MM.1S (cell line): ENCODE data around the gene TENM4.
"Not testable (repeated sequence)": the region's sequence is repeated elsewhere in the genome, so short reads cannot be mapped to it uniquely, and the experiment has no call there.

Source experiments
- DNase-seq: peaks from one replicate; pipeline ENCODE4 v3.0.0-alpha.2; 2015
- H2AFZ ChIP-seq: fragments of 300-600 bp; sonication (generic); 2 replicates; pipeline ENCODE4 v1.6.0; 2016; ENCODE audit warnings: antibody characterized with exemption, low read length
- H3F3A ChIP-seq: fragments of 300-600 bp; sonication (generic); 2 replicates; pipeline ENCODE4 v1.6.1; 2016; ENCODE audit warnings: mild to moderate bottlenecking, antibody characterized with exemption, low read length, moderate library complexity, mixed read lengths; ENCODE audit not compliant: insufficient read depth
- H3K27ac ChIP-seq: fragments of 300-600 bp; sonication (generic); 2 replicates; pipeline ENCODE4 v1.5.1; 2016; ENCODE audit warnings: mild to moderate bottlenecking, low read length
- H3K27me3 ChIP-seq: fragments of 300-600 bp; sonication (generic); replicated peaks from 2 replicates; pipeline ENCODE4 v1.6.0; 2016; ENCODE audit warnings: low read length; ENCODE audit not compliant: insufficient read depth
- H3K36me3 ChIP-seq: fragments of 300-600 bp; sonication (generic); replicated peaks from 2 replicates; pipeline ENCODE4 v1.6.1; 2016; ENCODE audit warnings: mild to moderate bottlenecking, low read length, mixed read lengths; ENCODE audit not compliant: insufficient read depth
- H3K4me1 ChIP-seq: fragments of 300-600 bp; sonication (generic); 2 replicates; pipeline ENCODE4 v1.6.1; 2016; ENCODE audit warnings: low read length, mixed read lengths
- H3K4me2 ChIP-seq: fragments of 300-600 bp; sonication (generic); 2 replicates; pipeline ENCODE4 v1.6.0; 2016; ENCODE audit warnings: low read depth, low read length
- H3K4me3 ChIP-seq: fragments of 300-600 bp; sonication (generic); 2 replicates; pipeline ENCODE4 v1.5.1; 2016; ENCODE audit warnings: low read length, mixed read lengths
- H3K79me2 ChIP-seq: fragments of 300-600 bp; sonication (generic); 2 replicates; pipeline ENCODE4 v1.6.1; 2016; ENCODE audit warnings: mixed run types, low read length, mixed read lengths
- H3K9ac ChIP-seq: fragments of 300-600 bp; sonication (generic); 2 replicates; pipeline ENCODE4 v1.6.1; 2016; ENCODE audit warnings: low read length, mixed read lengths
- H3K9me2 ChIP-seq: fragments of 300-600 bp; sonication (generic); replicated peaks from 2 replicates; pipeline ENCODE4 v1.6.1; 2016; ENCODE audit warnings: mild to moderate bottlenecking, low read length, mixed read lengths; ENCODE audit not compliant: insufficient read depth
- H3K9me3 ChIP-seq: fragments of 300-600 bp; sonication (generic); replicated peaks from 2 replicates; pipeline ENCODE4 v1.6.1; 2016; ENCODE audit warnings: mild to moderate bottlenecking, low read length, mixed read lengths; ENCODE audit not compliant: insufficient read depth
- H4K20me1 ChIP-seq: fragments of 300-600 bp; sonication (generic); 2 replicates; pipeline ENCODE4 v1.6.1; 2016; ENCODE audit warnings: mild to moderate bottlenecking, low read length, moderate library complexity, mixed read lengths; ENCODE audit not compliant: insufficient read depth
- EZH2 ChIP-seq: fragments of 300-600 bp; sonication (generic); optimal IDR thresholded peaks from 2 replicates; pipeline ENCODE3; 2017; ENCODE audit warnings: low read depth, mild to moderate bottlenecking, antibody characterized with exemption, low read length, mixed read lengths
- EZH2phosphoT487 ChIP-seq: fragments of 300-600 bp; sonication (generic); IDR thresholded peaks from 2 replicates; pipeline ENCODE4 v1.6.1; 2018; ENCODE audit warnings: antibody characterized with exemption, low read length
- TF ChIP-seq, protein P1 (sequence below): fragments of 300-600 bp; sonication (generic); IDR thresholded peaks from 2 replicates; pipeline ENCODE4 v1.5.1; 2016; ENCODE audit warnings: antibody characterized with exemption, low read length, mixed read lengths

The TENM4 gene

DNA sequence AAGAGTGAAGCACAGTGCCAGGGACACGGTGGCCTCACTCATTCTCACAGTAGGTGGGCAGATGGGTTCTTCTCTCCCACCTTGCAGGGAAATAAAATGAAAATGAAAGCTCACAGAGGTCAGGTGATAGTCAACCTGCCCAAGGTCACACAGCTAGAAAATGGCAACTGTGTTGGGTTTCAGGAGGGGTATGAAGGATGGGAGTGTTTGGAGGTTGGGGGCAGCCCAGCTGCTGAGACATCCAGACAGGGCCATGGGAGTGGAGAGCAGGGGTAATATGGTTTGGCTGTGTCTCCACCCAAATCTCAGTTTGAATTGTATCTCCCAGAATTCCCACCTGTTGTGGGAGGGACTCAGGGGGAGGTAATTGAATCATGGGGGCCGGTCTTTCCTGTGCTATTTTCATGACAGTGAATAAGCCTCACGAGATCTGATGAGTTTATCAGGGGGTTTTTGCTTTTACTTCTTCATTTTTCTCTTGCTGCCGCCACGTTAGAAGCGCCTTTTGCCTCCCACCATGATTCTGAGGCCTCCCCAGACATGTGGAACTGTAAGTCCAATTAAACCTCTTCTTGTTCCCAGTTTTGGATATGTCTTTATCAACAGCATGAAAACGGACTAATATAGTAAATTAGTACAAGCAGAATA lies 247.0 kb downstream of the TENM4 start:
- Histone ChIP-seq H3K9me2 (no peaks in the 10 kb centered on the region), H3K36me3 (no peaks in the 10 kb centered on the region), H3K79me2 (no peaks in the 10 kb centered on the region), H3K27ac (no peak overlapping the region), H3K9me3 (no peaks in the 10 kb centered on the region; the same call in 1 of the 2 replicates), H3K4me3 (no peak overlapping the region; the same call in 1 of the 2 replicates), H3K4me1 (no peaks in the 10 kb centered on the region), H2AFZ (0 out of 2 replicates have a peak overlapping the region, but pooled peaks have one; percentile 46), H3K4me2 (peak overlapping the region; percentile 11; the same call in 1 of the 2 replicates), H3F3A (no peaks in the 10 kb centered on the region), H4K20me1 (no peaks in the 10 kb centered on the region), H3K27me3 (no peaks in the 10 kb centered on the region), H3K9ac (no peak overlapping the region)
- no peak for DNase-seq
- no peak for TF ChIP-seq EZH2phosphoT487
- TF ChIP-seq, protein P1, sequence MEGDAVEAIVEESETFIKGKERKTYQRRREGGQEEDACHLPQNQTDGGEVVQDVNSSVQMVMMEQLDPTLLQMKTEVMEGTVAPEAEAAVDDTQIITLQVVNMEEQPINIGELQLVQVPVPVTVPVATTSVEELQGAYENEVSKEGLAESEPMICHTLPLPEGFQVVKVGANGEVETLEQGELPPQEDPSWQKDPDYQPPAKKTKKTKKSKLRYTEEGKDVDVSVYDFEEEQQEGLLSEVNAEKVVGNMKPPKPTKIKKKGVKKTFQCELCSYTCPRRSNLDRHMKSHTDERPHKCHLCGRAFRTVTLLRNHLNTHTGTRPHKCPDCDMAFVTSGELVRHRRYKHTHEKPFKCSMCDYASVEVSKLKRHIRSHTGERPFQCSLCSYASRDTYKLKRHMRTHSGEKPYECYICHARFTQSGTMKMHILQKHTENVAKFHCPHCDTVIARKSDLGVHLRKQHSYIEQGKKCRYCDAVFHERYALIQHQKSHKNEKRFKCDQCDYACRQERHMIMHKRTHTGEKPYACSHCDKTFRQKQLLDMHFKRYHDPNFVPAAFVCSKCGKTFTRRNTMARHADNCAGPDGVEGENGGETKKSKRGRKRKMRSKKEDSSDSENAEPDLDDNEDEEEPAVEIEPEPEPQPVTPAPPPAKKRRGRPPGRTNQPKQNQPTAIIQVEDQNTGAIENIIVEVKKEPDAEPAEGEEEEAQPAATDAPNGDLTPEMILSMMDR = no peak
- no peak for TF ChIP-seq EZH2

DNA sequence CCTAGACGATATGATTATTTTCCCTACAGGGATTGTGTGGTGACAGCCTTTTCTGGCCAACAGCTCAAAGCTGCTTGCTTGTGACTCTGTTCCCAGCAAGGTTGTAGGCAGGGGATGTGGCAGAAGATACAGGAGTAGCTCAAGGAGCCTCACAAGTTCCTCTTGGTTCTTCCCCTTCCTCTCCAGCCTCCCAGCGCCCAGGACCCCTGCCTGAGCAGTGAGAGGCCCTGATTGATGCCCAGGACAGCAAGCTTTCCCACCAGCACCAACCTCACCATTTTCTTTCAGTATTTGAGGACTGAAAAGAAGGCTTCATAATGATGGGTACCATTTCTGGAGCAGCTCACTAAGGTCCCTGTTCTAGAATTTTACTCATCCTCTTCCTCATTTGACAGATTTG lies 248.0 kb downstream of the TENM4 start:
- TF ChIP-seq EZH2phosphoT487 (no peak), EZH2 (no peak)
- TF ChIP-seq, protein P1 = no peak

DNA sequence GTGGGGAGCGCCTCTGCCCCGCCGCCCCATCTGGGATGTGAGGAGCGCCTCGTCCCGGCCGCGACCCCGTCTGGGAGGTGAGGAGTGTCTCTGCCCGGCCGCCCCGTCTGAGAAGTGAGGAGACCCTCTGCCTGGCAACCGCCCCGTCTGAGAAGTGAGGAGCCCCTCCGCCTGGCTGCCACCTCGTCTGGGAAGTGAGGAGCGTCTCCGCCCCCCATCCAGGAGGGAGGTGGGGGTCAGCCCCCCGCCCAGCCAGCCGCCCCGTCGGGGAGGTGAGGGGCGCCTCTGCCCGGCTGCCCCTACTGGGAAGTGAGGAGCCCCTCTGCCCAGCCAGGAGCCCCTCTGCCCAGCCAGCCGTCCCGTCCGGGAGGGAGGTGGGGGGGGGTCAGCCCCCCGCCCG lies 249.1 kb downstream of the TENM4 start:
- H3K4me2 ChIP-seq, H3K4me1 ChIP-seq, H3K9me3 ChIP-seq, H3K9me2 ChIP-seq, H3K27me3 ChIP-seq, H2AFZ ChIP-seq, H3K36me3 ChIP-seq, H3K79me2 ChIP-seq, DNase-seq, H3K27ac ChIP-seq, H3F3A ChIP-seq, H4K20me1 ChIP-seq, H3K4me3 ChIP-seq, H3K9ac ChIP-seq: not testable (repeated sequence)

More for the DNA sequence above, 248.0 kb downstream of the TENM4 start:
- Histone ChIP-seq H3K27ac (no peak overlapping the region), H3K27me3 (no peaks in the 10 kb centered on the region), H3K9me3 (no peaks in the 10 kb centered on the region; the same call in 1 of the 2 replicates), H3K9me2 (no peaks in the 10 kb centered on the region), H3K4me3 (no peak overlapping the region), H3K9ac (no peak overlapping the region), H3K4me1 (no peaks in the 10 kb centered on the region), H4K20me1 (no peaks in the 10 kb centered on the region), H2AFZ (no peak overlapping the region), H3F3A (no peaks in the 10 kb centered on the region), H3K36me3 (no peaks in the 10 kb centered on the region), H3K79me2 (no peaks in the 10 kb centered on the region), H3K4me2 (no peak overlapping the region)
- DNase-seq = no peak

DNA sequence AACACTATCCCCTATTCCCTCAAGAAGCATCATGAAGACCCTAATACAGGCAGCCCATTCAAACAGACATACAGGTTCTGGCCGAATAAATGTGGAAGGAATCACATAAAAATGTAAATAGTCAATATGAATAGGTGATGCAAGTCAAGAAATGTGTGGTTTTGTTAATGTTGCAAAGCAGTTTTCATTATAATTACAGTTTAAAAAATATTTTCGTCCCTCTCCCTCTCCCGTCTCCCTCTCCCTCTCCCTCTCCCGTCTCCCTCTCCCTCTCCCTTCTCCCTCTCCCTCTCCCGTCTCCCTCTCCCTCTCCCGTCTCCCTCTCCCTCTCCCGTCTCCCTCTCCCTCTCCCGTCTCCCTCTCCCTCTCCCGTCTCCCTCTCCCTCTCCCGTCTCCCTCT lies 250.3 kb downstream of the TENM4 start:
- H3K79me2 ChIP-seq, H3K4me3 ChIP-seq, H3K4me1 ChIP-seq, H3K27me3 ChIP-seq, H3K9ac ChIP-seq, H3K4me2 ChIP-seq, DNase-seq, H3K9me2 ChIP-seq, H2AFZ ChIP-seq, H3F3A ChIP-seq, H3K36me3 ChIP-seq, H4K20me1 ChIP-seq, H3K27ac ChIP-seq, H3K9me3 ChIP-seq: not testable (repeated sequence)
